Neutrophil (primary cell): Measurements from ENCODE around the gene ZNF224.

Experiments used
- H3K27ac ChIP-seq: fragments of 200-600 bp; sonication (generic); 2 replicates; pipeline ENCODE4 v1.5.1; 2016; ENCODE audit warnings: mild to moderate bottlenecking, moderate library complexity
- H3K27me3 ChIP-seq: fragments of 200-600 bp; sonication (generic); 2 replicates; pipeline ENCODE4 v1.6.0; 2016; ENCODE audit warnings: mild to moderate bottlenecking
- H3K36me3 ChIP-seq: fragments of 200-600 bp; sonication (generic); 2 replicates; pipeline ENCODE4 v1.5.1; 2017
- H3K4me1 ChIP-seq, 2 experiments: fragments of 200-600 bp in 1 of 2; sonication (generic) in 1 of 2; 1 replicate in 1 of 2; 2 replicates in 1 of 2; pipeline versions ENCODE4 v1.5.1 to v1.6.1; 2013 to 2016; ENCODE audit warnings: low read depth in 1 of 2, low read length in 1 of 2, mild to moderate bottlenecking in 1 of 2, moderate library complexity in 1 of 2; ENCODE audit not compliant: control insufficient read depth in 1 of 2, insufficient read depth in 1 of 2
- H3K4me3 ChIP-seq, 2 experiments: fragments of 200-600 bp in 1 of 2; sonication (generic) in 1 of 2; 1 replicate in 1 of 2; 2 replicates in 1 of 2; pipeline ENCODE4 v1.5.1; 2013 to 2016; ENCODE audit warnings: low read depth in 1 of 2, low read length in 1 of 2, mild to moderate bottlenecking in 1 of 2, moderate library complexity in 1 of 2
- H3K9me3 ChIP-seq: fragments of 200-600 bp; sonication (generic); 2 replicates; pipeline ENCODE4 v1.5.1; 2016
- TF ChIP-seq, protein P1 (sequence below): fragments of 200-600 bp; sonication (generic); IDR thresholded peaks from 2 replicates; pipeline ENCODE4 v1.5.1; 2016; ENCODE audit warnings: antibody characterized with exemption

The ZNF224 gene

GRCh38 chr19:44093931-44094765, at the start of gene ZNF224:
TSS of gene ZNF224 (plus strand) at chr19:44094361. CDS start at chr19:44097874, 3,513 bp downstream.
- no peaks in the 10 kb centered on the region for H3K9me3 ChIP-seq
- peak within 1 kb of the TSS; percentile 67 for H3K27ac ChIP-seq
- H3K4me1 ChIP-seq = peaks cover 9 to 14% of the 10 kb centered on the region in 2 experiments
- H3K4me3 ChIP-seq = peak within 1 kb of the TSS; percentile 74 to 85
- H3K27me3 ChIP-seq = no peaks in the 10 kb centered on the region
- TF ChIP-seq, protein P1, sequence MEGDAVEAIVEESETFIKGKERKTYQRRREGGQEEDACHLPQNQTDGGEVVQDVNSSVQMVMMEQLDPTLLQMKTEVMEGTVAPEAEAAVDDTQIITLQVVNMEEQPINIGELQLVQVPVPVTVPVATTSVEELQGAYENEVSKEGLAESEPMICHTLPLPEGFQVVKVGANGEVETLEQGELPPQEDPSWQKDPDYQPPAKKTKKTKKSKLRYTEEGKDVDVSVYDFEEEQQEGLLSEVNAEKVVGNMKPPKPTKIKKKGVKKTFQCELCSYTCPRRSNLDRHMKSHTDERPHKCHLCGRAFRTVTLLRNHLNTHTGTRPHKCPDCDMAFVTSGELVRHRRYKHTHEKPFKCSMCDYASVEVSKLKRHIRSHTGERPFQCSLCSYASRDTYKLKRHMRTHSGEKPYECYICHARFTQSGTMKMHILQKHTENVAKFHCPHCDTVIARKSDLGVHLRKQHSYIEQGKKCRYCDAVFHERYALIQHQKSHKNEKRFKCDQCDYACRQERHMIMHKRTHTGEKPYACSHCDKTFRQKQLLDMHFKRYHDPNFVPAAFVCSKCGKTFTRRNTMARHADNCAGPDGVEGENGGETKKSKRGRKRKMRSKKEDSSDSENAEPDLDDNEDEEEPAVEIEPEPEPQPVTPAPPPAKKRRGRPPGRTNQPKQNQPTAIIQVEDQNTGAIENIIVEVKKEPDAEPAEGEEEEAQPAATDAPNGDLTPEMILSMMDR = no peak
- H3K36me3 ChIP-seq = peaks cover 26% of the 10 kb centered on the region

DNA sequence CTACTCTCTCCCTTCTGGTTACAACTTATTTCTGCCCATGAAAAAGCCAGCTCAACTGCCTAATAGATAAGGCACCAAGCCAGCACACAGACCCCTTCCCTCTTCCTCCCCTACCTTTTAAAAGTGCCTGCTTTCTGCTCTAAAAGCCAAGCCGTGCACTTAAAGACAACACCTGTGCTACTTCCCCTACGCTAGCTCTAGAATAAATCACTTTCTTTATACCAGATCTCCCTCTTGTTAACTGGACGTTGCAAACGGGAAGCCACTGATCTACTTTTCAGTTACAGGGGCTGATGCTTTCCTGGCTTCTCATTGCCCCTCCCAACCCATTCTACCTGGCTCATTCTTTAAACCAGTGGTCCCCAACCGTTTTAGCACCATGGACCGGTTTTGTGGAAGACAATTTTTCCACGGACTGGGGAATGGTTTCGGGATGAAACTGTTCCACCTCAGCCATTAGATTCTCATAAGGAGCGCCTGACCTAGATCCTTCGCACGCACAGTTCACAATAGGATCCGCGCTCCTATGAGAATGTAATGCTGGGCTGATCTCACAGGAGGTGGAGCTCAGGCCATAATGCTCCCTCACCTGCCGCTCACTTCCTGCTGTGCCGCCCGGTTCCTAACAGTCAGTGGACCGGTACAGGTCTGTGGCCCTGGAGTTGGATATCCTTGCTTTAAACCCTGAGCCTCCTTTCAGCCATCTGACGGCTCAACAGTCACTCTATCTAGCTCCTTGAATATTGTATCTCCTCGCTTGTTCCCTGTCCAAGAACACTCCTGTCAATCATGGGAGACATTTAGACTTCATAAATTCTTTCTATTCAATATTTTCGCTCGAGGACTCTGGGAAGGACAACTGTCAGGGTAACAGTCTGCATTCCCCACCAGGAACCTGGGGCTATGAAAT, 43.2 kb upstream of the ZNF224 start:
- peaks cover 20 to 21% of the 10 kb centered on the region in 2 experiments for H3K4me1 ChIP-seq
- H3K36me3 ChIP-seq = no peaks in the 10 kb centered on the region
- H3K9me3 ChIP-seq = peaks cover 4% of the 10 kb centered on the region
- TF ChIP-seq, protein P1 = no peak
- H3K27me3 ChIP-seq = peaks cover 29% of the 10 kb centered on the region
- peak overlapping the region; percentile 19 for H3K27ac ChIP-seq
- peak overlapping the region; percentile 63 to 80 for H3K4me3 ChIP-seq

GRCh38 chr19:44051650-44052402, 42.3 kb upstream of the ZNF224 start, which contains the start of gene ZNF223:
TSS of gene ZNF223 (plus strand) at chr19:44052036. CDS start at chr19:44055177, 3,141 bp downstream.
- H3K9me3 ChIP-seq = peaks cover 4% of the 10 kb centered on the region
- peaks cover 29% of the 10 kb centered on the region for H3K27me3 ChIP-seq
- no peaks in the 10 kb centered on the region for H3K36me3 ChIP-seq
- peak within 1 kb of the TSS; percentile 19 for H3K27ac ChIP-seq
- H3K4me3 ChIP-seq = peak within 1 kb of the TSS; percentile 63 to 80
- TF ChIP-seq, protein P1 = no peak
- peaks cover 20 to 21% of the 10 kb centered on the region in 2 experiments for H3K4me1 ChIP-seq

DNA sequence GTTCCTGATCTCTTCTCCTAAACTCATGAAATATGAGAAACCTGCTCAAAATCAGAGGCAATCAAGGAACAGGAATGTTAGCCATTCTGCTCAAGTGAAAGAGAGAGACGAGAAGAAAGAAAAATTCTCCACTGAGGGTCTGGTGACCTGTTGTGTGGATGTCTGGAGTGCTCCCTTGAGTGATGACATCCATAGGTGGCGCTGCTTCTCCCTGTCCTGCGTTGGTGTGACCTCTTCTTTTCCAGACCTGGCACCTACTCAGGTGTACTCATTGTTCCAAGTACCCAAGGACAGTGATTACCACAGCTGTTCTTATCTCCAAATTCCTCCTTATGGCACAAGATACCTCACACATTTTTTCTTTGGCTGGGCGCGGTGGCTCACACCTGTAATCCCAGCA, 38.3 kb upstream of the ZNF224 start:
- Histone ChIP-seq H3K4me3 (no peak overlapping the region), H3K4me1 (peaks cover 16 to 17% of the 10 kb centered on the region in 2 experiments), H3K36me3 (peaks cover 5% of the 10 kb centered on the region), H3K9me3 (peaks cover 4% of the 10 kb centered on the region), H3K27me3 (peaks cover 2% of the 10 kb centered on the region), H3K27ac (no peak overlapping the region)
- TF ChIP-seq, protein P1 = no peak

DNA sequence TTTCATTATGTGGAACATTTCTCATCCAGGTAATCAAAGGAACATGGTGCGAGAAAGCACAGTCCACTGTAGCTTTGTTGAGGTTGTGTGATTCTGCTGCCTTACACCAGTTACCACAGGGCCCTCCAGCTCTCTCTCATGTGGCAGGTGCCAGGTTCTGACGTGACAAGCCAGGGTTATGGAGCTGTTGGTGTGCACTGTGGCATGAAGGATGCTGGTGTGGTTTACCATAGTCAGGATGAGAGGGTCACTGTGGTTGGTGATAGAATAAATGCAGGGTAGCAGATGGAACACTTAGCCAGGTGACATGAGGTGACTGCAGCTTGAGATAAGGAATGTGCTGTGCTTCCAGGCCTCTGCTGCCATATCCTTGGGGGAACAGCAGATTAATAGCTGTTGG, 34.9 kb upstream of the ZNF224 start:
- no peak overlapping the region for H3K4me3 ChIP-seq
- peaks cover 21% of the 10 kb centered on the region for H3K36me3 ChIP-seq
- no peaks in the 10 kb centered on the region for H3K27me3 ChIP-seq
- no peak overlapping the region for H3K27ac ChIP-seq
- H3K4me1 ChIP-seq = no peaks in the 10 kb centered on the region
- TF ChIP-seq, protein P1 = no peak
- peaks cover 4% of the 10 kb centered on the region for H3K9me3 ChIP-seq
